Thoracic aorta (tissue), 2 donors: ENCODE data around the gene HHIP. TPM values are rescaled to one million over a fixed set of nuclear protein-coding genes. Genes with fewer than 3 reads are reported as not detected.

ENCODE experiments used
- ATAC-seq: fragments of 150-250 bp; one replicate; pipeline ENCODE4 v1.8.0; 2017; ENCODE audit warnings: low read depth; ENCODE audit not compliant: insufficient number of reproducible peaks, low FRiP score
- DNase-seq: peaks from one replicate; pipeline ENCODE4 v3.0.0-alpha.2; 2020; ENCODE audit warnings: low spot score
- H3K27ac ChIP-seq, 2 donors: fragments of 200-600 bp; sonication (generic); 1 replicate in 1 of 2; 2 replicates in 1 of 2; pipeline ENCODE4 v1.5.1; 2016; ENCODE audit warnings: mild to moderate bottlenecking in 2 of 2, moderate library complexity in 2 of 2
- H3K27me3 ChIP-seq: fragments of 200-600 bp; sonication (generic); replicated peaks from 2 replicates; pipeline ENCODE4 v1.6.0; 2016; ENCODE audit warnings: mild to moderate bottlenecking; ENCODE audit not compliant: insufficient read depth
- H3K36me3 ChIP-seq: fragments of 200-600 bp; sonication (generic); one replicate; pipeline ENCODE4 v1.5.1; 2016
- H3K4me1 ChIP-seq, 2 donors: fragments of 200-600 bp; sonication (generic); 1 replicate in 1 of 2; 2 replicates in 1 of 2; pipeline versions ENCODE4 v1.5.1 to v1.6.0; 2016; ENCODE audit warnings: low read depth in 2 of 2, mild to moderate bottlenecking in 1 of 2; ENCODE audit not compliant: control insufficient read depth in 1 of 2
- H3K4me3 ChIP-seq: fragments of 200-600 bp; sonication (generic); 2 replicates; pipeline ENCODE4 v1.5.1; 2016; ENCODE audit warnings: mild to moderate bottlenecking
- H3K9me3 ChIP-seq: fragments of 200-600 bp; sonication (generic); 2 replicates; pipeline ENCODE4 v1.5.1; 2016
- total RNA-seq, 2 donors: library from RNA; depleted of rRNA; stranded (reverse); fragments of >200 nt; gene quantifications; one replicate each; pipeline versions ENCODE4 v1.1.0 to v1.2.3, GENCODE V29; 2016
- TF ChIP-seq, protein P1 (sequence below): fragments of 200-600 bp; sonication (generic); IDR thresholded peaks from one replicate; pipeline ENCODE4 v1.5.1; 2019; ENCODE audit warnings: antibody characterized with exemption

Gene HHIP
- total RNA-seq, 2 donors from 2014 or later, result 0.49 to 0.54 TPM

DNA sequence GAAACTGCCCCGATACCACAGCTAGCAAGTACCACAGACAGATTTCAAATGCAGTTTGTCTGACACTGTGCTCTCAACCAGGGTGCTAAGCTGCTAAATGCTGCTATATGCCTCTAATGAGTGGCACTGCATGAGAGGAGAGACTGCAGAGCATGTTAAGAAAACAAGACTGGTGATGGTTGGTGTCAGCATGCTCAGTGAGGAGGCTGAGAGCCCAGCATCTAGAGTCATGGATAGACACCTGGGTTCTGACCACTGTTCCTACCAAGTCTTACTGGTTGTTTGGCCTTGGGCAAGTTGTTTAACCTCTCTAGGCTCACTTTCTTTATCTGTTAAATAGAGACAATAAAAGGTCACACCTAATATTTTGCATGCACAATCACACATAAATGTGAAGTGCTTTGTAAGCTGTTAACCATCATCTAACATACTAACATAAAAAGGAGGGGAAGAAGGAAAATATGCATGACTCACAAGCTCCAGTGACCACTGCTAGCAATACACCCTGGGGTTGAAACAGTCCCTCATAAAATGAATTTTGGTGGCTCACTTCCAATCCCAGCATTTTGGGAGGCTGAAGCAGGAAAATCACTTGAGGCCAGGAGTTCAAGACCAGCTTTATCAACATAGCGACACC is 20.7 kb downstream of the HHIP start:
- Histone ChIP-seq H3K4me3 (no peak overlapping the region), H3K9me3 (no peaks in the 10 kb centered on the region), H3K27ac (no peak overlapping the region), H3K36me3 (no peaks in the 10 kb centered on the region), H3K4me1 (no peaks in the 10 kb centered on the region), H3K27me3 (no peaks in the 10 kb centered on the region)
- ATAC-seq (no peak), DNase-seq (no peak)
- TF ChIP-seq, protein P1, sequence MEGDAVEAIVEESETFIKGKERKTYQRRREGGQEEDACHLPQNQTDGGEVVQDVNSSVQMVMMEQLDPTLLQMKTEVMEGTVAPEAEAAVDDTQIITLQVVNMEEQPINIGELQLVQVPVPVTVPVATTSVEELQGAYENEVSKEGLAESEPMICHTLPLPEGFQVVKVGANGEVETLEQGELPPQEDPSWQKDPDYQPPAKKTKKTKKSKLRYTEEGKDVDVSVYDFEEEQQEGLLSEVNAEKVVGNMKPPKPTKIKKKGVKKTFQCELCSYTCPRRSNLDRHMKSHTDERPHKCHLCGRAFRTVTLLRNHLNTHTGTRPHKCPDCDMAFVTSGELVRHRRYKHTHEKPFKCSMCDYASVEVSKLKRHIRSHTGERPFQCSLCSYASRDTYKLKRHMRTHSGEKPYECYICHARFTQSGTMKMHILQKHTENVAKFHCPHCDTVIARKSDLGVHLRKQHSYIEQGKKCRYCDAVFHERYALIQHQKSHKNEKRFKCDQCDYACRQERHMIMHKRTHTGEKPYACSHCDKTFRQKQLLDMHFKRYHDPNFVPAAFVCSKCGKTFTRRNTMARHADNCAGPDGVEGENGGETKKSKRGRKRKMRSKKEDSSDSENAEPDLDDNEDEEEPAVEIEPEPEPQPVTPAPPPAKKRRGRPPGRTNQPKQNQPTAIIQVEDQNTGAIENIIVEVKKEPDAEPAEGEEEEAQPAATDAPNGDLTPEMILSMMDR, result no peak

DNA sequence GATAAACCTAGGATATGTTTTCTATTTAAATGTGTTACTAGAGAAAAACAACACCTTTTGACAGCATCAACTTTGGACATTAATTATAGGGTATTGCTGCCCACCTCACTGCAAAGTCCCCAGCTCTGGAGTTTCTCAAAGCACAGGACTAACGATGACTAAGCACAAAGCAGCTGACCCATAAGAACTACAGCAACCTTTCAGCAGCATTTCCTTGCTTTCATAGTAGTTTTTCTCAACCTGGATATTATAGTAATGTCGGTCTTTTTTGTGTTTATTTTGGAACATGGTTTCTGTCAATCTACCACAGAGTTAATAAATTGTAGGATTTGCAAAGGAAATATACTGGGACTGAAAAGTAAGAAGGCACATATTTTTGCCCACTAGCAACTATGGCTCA is 21.5 kb downstream of the HHIP start:
- TF ChIP-seq, protein P1, result no peak
- H3K36me3 ChIP-seq, result no peaks in the 10 kb centered on the region
- H3K4me1 ChIP-seq, result no peaks in the 10 kb centered on the region
- H3K27me3 ChIP-seq, result no peaks in the 10 kb centered on the region
- no peak overlapping the region for H3K27ac ChIP-seq
- no peak for ATAC-seq
- no peaks in the 10 kb centered on the region for H3K9me3 ChIP-seq
- no peak overlapping the region for H3K4me3 ChIP-seq
- no peak for DNase-seq

DNA sequence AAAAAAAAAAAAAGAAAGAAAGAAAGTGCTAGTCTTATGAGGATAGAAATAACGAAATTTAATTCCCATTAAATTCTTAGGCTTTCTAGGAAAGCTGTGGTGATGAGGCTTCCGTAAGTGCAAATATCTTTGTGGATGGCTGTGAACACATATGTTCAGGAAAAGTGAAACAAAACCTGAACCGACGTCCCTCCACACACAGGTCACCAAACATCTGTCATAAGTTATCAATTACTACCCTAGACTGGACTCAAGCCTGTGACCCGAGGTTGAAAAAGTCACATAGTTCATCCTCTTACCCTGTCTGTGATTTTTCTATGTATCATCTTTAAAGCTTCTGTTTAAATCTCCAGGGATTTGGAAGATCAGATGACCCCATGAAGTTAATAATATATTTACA is 24.8 kb downstream of the HHIP start:
- H3K27ac ChIP-seq, result no peak overlapping the region
- DNase-seq (no peak), ATAC-seq (no peak)
- no peaks in the 10 kb centered on the region for H3K36me3 ChIP-seq
- H3K27me3 ChIP-seq, result no peaks in the 10 kb centered on the region
- TF ChIP-seq, protein P1, result no peak
- no peaks in the 10 kb centered on the region for H3K4me1 ChIP-seq
- no peaks in the 10 kb centered on the region for H3K9me3 ChIP-seq
- H3K4me3 ChIP-seq, result no peak overlapping the region

DNA sequence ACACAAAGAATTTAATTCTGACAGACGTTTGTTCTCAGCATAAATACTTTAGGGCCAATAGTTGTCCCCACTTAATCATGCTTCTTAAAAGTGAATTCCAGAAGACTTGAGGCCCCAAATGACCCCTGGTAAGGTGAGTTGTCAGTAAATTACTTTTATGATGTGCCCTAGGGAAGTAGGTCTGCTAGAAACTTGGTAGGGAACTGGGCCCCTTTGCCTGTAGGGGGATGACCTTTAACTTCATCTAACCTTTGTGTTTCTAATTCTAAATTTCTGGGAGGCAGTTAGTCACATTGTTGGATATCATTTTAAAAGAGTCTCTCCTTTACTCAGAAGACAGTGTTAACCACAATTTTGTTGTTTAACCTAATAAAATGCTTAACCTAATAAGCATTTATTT is 28.8 kb downstream of the HHIP start:
- no peak for DNase-seq
- Histone ChIP-seq H3K4me3 (no peak overlapping the region), H3K27ac (no peak overlapping the region), H3K27me3 (no peaks in the 10 kb centered on the region), H3K36me3 (no peaks in the 10 kb centered on the region), H3K9me3 (no peaks in the 10 kb centered on the region), H3K4me1 (no peaks in the 10 kb centered on the region)
- no peak for ATAC-seq
- TF ChIP-seq, protein P1, result no peak

DNA sequence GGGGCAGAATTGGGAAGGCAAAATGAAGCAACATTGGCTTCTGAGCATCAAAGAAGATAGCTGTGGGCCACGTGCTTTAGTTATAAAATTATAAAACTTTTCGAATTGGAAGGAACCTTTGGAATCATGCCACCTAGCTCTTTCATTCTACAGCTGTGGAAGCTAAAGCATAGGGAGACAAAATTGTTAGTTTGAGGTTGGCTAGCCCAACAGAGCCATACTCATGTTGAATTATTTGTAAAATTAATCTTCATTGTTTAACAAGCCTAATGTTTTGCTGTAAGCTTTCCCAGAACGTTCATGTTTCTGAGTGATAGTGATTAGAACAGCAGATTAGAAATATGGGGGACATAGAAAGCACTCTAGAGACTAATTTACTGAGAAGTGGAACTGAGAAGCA is 35.9 kb downstream of the HHIP start:
- no peaks in the 10 kb centered on the region for H3K4me1 ChIP-seq
- ATAC-seq (no peak), DNase-seq (no peak)
- H3K27me3 ChIP-seq, result no peaks in the 10 kb centered on the region
- no peaks in the 10 kb centered on the region for H3K9me3 ChIP-seq
- no peak overlapping the region for H3K27ac ChIP-seq
- TF ChIP-seq, protein P1, result no peak
- H3K4me3 ChIP-seq, result no peak overlapping the region
- no peaks in the 10 kb centered on the region for H3K36me3 ChIP-seq
